ENCODE data around the gene SAMD4B. TPM values are rescaled to one million over a fixed set of nuclear protein-coding genes. Genes with fewer than 3 reads are reported as not detected.

Gene SAMD4B
- total RNA-seq, 1 experiment from 2014 or later, result 163 TPM

DNA sequence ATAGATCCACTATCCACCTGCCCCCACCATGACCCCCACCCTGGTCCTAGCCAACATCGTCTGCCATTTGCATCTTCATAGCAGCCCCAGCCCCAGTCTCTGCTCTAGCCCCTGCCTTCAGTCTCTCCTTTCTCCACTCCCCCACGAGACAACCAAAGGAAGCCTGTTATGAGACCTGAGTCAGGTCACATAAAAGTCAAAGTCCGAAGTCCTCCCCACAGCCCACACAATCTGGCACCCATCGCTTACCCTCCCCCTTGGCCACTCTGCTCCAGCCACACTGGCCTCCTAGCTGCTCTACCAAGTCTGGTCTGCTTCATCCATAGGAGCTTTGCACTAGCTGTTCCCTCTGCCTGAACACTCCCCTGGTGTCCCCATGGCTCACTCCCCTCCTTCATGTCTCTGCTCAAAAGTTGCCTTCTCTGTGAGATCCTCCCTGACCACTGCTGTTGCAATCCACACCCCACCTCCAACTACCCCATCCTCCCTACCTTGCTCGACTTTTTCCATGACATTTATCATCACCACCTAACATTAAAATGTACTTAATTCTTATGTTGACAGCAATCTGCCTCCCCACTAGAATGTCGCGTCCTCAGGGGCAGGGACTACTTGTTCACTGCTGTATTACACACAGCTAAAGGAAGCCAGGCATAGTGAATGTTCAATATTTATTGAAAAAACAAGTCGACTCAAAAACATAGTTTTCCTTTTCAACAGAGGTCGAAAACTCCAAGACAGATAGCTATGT is 69.0 kb downstream of the SAMD4B start:
- H3K4me2 ChIP-seq, result peak overlapping the region; percentile 99
- peaks cover 31% of the 10 kb centered on the region for H3K4me1 ChIP-seq (replicated peaks; ENCODE audit: insufficient read depth)
- H3K9me3 ChIP-seq (ENCODE audit: insufficient read depth, low read depth), result no peaks in the 10 kb centered on the region
- no peaks in the 10 kb centered on the region for H3K9me2 ChIP-seq (ENCODE audit: insufficient read depth)
- H3K27ac ChIP-seq, result peak overlapping the region; percentile 93; the same call in 1 of the 2 replicates
- no peak for TF ChIP-seq EZH2 (IDR thresholded peaks at IDR 0.05; ENCODE audit: low read depth)
- TF ChIP-seq, protein P1, sequence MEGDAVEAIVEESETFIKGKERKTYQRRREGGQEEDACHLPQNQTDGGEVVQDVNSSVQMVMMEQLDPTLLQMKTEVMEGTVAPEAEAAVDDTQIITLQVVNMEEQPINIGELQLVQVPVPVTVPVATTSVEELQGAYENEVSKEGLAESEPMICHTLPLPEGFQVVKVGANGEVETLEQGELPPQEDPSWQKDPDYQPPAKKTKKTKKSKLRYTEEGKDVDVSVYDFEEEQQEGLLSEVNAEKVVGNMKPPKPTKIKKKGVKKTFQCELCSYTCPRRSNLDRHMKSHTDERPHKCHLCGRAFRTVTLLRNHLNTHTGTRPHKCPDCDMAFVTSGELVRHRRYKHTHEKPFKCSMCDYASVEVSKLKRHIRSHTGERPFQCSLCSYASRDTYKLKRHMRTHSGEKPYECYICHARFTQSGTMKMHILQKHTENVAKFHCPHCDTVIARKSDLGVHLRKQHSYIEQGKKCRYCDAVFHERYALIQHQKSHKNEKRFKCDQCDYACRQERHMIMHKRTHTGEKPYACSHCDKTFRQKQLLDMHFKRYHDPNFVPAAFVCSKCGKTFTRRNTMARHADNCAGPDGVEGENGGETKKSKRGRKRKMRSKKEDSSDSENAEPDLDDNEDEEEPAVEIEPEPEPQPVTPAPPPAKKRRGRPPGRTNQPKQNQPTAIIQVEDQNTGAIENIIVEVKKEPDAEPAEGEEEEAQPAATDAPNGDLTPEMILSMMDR (conservative IDR thresholded peaks at IDR 0.05), result no peak
- DNase-seq, result peak in 1 of 2 experiments; percentile 31
- ChIA-PET POLR2A (ENCODE audit: unreplicated experiment) (interaction anchor here (0.7 to 1.3 kb wide), 4 partner anchors 10 to 481 kb away, joined by 3 to 9 read pairs (median 5); partner anchors contain the start of genes MED29, MRPS12, PAF1 and SARS2), CTCF (interaction anchor here (0.6 to 1.4 kb wide), 3 partner anchors 10 to 443 kb away, joined by 3 to 8 read pairs (median 4); no protein-coding TSS in a partner anchor)
- intact Hi-C loops (cut with micrococcal nuclease; ENCODE audit: unreplicated experiment), result loop anchor here (2.0 to 5.0 kb wide), 4 partner anchors 198 to 449 kb away; partner anchors contain the start of gene FBXO27
- no peak overlapping the region for H2AFZ ChIP-seq
- no TSS peak for BruUV-seq (replicated peaks)
- peak overlapping the region; percentile 45; the same call in 1 of the 2 replicates for H3K4me3 ChIP-seq
- no peaks in the 10 kb centered on the region for H3K27me3 ChIP-seq (ENCODE audit: insufficient read depth, low read depth)
- peaks cover 11% of the 10 kb centered on the region; the same call in 1 of the 2 replicates for H3K36me3 ChIP-seq (ENCODE audit: low read depth)
- H3F3A ChIP-seq (ENCODE audit: insufficient read depth, low read depth), result peaks cover 48% of the 10 kb centered on the region; the same call in 1 of the 2 replicates
- H4K20me1 ChIP-seq (ENCODE audit: insufficient read depth), result peaks cover 14% of the 10 kb centered on the region
- peaks cover 27% of the 10 kb centered on the region for H3K79me2 ChIP-seq (ENCODE audit: low read depth)

DNA sequence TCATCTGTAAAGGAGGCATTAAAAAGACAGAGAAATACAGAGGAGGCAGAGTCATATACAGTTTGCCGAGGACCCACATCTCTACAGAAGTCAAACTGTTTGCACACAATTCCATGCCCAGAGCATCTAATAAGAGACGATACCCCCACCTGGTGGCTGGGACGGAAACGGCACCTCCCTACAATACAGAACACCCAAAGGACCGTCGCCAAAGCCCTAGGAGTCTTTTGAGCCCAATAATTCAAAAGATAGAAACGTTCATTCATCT is 69.5 kb downstream of the SAMD4B start:
- Histone ChIP-seq H3K36me3 (ENCODE audit: low read depth) (peaks cover 11% of the 10 kb centered on the region; the same call in 1 of the 2 replicates), H3F3A (ENCODE audit: insufficient read depth, low read depth) (peaks cover 47% of the 10 kb centered on the region; the same call in 1 of the 2 replicates), H3K4me1 (replicated peaks; ENCODE audit: insufficient read depth) (peaks cover 30% of the 10 kb centered on the region), H2AFZ (no peak overlapping the region), H3K9me2 (ENCODE audit: insufficient read depth) (no peaks in the 10 kb centered on the region), H3K79me2 (ENCODE audit: low read depth) (peaks cover 26% of the 10 kb centered on the region), H3K9me3 (ENCODE audit: insufficient read depth, low read depth) (no peaks in the 10 kb centered on the region), H3K27me3 (ENCODE audit: insufficient read depth, low read depth) (no peaks in the 10 kb centered on the region), H4K20me1 (ENCODE audit: insufficient read depth) (peaks cover 14% of the 10 kb centered on the region), H3K4me2 (peak overlapping the region; percentile 99), H3K4me3 (peak overlapping the region; percentile 45; the same call in 1 of the 2 replicates), H3K27ac (0 out of 2 replicates have a peak overlapping the region, but pooled peaks have one; percentile 93)
- ChIA-PET CTCF (interaction anchor here (0.6 to 1.4 kb wide), 3 partner anchors 10 to 443 kb away, joined by 3 to 8 read pairs (median 4); no protein-coding TSS in a partner anchor), POLR2A (ENCODE audit: unreplicated experiment) (interaction anchor here (0.7 to 1.3 kb wide), 4 partner anchors 10 to 481 kb away, joined by 3 to 9 read pairs (median 5); partner anchors contain the start of genes MED29, MRPS12, PAF1 and SARS2)
- TF ChIP-seq, protein P1 (conservative IDR thresholded peaks at IDR 0.05), result peak; percentile 98
- no peak for TF ChIP-seq EZH2 (IDR thresholded peaks at IDR 0.05; ENCODE audit: low read depth)
- no TSS peak for BruUV-seq (replicated peaks)
- intact Hi-C loops (cut with micrococcal nuclease; ENCODE audit: unreplicated experiment), result loop anchor here (1.0 to 5.0 kb wide), 12 partner anchors 8 to 449 kb away; partner anchors contain the start of genes EID2B, FBXO27, PAK4 and SAMD4B
- peak; percentile 78 to 89 for DNase-seq

DNA sequence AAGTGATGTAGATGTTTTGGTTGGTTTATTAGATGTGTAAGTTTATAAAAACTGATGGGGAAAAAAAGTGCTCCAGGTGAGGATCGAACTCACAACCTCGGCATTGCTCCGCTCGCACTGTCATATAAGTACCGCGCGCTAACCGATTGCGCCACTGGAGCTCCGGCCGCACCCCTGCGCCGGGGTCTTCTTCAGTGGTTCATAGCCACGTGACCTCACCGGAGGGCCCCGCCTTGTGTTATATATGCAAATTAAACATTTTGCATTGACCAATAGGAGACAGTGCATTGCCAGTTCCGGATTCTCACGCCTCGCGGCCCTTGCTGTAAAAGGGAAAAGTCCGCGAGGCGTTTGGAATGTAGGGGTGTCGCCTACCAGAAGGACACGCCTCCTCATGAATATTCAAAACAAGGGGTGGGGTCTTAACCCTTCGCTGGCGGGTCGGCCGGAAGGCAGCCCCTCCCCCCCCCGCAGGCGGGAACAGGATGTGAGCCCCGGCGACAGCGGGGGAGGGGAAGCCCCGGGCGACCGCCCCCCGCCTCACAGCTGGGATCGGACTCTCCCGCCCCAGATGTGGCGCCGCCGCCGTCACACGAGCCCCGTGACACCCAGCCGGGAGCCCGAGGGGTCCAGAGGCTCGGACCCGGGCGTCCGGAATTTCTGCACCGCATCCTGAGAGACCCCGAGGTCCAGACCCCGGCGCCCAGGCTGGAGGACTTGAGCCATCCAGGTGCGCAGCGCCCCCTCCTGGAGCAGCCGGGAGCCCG is 70.1 kb downstream of the SAMD4B start, which contains the start of gene PLEKHG2:
Gene PLEKHG2, plus strand, starts transcription at position 570 of the 767 bp plus-strand sequence. CDS start 1,418 bp downstream, outside the sequence.
- Histone ChIP-seq H3K27me3 (ENCODE audit: insufficient read depth, low read depth) (no peaks in the 10 kb centered on the region), H3K4me1 (replicated peaks; ENCODE audit: insufficient read depth) (peaks cover 30% of the 10 kb centered on the region), H3K4me3 (peak within 1 kb of the TSS; percentile 92), H3F3A (ENCODE audit: insufficient read depth, low read depth) (peaks cover 42% of the 10 kb centered on the region; the same call in 1 of the 2 replicates), H3K4me2 (peak within 1 kb of the TSS; percentile 99), H3K27ac (0 out of 2 replicates have a peak within 1 kb of the TSS, but pooled peaks have one; percentile 93), H4K20me1 (ENCODE audit: insufficient read depth) (peaks cover 14% of the 10 kb centered on the region), H3K79me2 (ENCODE audit: low read depth) (peaks cover 21% of the 10 kb centered on the region), H2AFZ (peak within 1 kb of the TSS; percentile 82), H3K9me3 (ENCODE audit: insufficient read depth, low read depth) (no peaks in the 10 kb centered on the region), H3K9me2 (ENCODE audit: insufficient read depth) (no peaks in the 10 kb centered on the region), H3K36me3 (ENCODE audit: low read depth) (peaks cover 11% of the 10 kb centered on the region; the same call in 1 of the 2 replicates)
- POLR2A ChIA-PET (ENCODE audit: unreplicated experiment), result interaction anchor here (0.6 to 1.3 kb wide), 3 partner anchors 10 to 21 kb away, joined by 4 to 9 read pairs (median 7); partner anchors contain the start of genes MED29 and PAF1
- intact Hi-C loops (cut with micrococcal nuclease; ENCODE audit: unreplicated experiment), result loop anchor here (1.0 to 5.0 kb wide), 11 partner anchors 9 to 450 kb away; partner anchors contain the start of genes EID2B, FBXO27, PAK4 and SAMD4B
- BruUV-seq (replicated peaks), result no TSS peak
- TF ChIP-seq, protein P1 (conservative IDR thresholded peaks at IDR 0.05), result peak; percentile 92
- no peak for TF ChIP-seq EZH2 (IDR thresholded peaks at IDR 0.05; ENCODE audit: low read depth)
- peak; percentile 97 for DNase-seq
- CTCF ChIA-PET, result interaction anchor here (0.6 to 1.4 kb wide), 2 partner anchors 14 to 216 kb away, joined by 3 to 8 read pairs; no protein-coding TSS in a partner anchor
